OCI-LY7 (cell line): Measurements from ENCODE around the gene LEPROT.

ENCODE experiments used
- EZH2phosphoT487 ChIP-seq: fragments of 200-600 bp; sonication (generic); IDR thresholded peaks from 2 replicates; pipeline ENCODE4 v1.6.1; 2018; ENCODE audit warnings: low read depth, borderline replicate concordance, mild to moderate bottlenecking, mixed run types, antibody characterized with exemption, low read length, moderate library complexity, mixed read lengths
- TF ChIP-seq, protein P1 (sequence below): fragments of 200-600 bp; sonication (generic); conservative IDR thresholded peaks from 2 replicates; pipeline ENCODE4 v1.5.1; 2014; ENCODE audit warnings: mild to moderate bottlenecking, antibody characterized with exemption, low read length, moderate library complexity, mixed read lengths

DNA sequence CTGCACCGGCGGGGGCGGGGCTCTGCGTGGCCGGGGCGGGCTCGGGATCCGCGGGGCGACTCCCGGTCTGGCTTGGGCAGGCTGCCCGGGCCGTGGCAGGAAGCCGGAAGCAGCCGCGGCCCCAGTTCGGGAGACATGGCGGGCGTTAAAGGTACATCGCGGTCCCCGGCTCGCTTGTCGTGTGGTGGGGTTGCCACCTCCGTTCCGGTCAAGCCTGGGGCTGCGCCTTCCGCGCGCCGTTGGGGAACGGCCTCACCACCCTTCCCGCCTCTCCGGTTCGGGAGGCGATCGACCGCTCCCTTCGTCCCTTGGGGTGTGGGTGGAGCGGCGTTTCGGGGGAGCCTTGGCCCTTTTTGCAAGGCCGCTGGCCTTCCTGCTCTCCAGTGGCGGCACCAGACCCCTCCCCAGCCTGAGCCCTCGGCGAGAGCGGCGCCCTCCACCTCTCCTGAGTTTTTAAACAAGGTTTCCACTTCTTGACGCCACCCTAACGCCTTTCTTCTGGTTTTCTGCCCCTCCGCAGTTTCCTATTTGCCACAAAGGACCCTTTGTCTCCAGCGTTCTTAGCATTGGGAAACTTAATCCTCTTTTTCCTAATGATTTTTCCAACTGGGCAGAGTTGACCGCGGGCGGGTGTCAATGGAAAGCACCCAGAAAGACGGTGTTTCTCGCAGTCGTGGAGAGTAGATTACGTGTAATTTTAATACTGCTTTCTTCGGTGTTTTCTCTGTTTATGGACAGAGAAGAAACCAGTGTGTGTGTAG lies at the start of gene LEPROT, which contains the start of gene LEPR:
- TF ChIP-seq, protein P1, sequence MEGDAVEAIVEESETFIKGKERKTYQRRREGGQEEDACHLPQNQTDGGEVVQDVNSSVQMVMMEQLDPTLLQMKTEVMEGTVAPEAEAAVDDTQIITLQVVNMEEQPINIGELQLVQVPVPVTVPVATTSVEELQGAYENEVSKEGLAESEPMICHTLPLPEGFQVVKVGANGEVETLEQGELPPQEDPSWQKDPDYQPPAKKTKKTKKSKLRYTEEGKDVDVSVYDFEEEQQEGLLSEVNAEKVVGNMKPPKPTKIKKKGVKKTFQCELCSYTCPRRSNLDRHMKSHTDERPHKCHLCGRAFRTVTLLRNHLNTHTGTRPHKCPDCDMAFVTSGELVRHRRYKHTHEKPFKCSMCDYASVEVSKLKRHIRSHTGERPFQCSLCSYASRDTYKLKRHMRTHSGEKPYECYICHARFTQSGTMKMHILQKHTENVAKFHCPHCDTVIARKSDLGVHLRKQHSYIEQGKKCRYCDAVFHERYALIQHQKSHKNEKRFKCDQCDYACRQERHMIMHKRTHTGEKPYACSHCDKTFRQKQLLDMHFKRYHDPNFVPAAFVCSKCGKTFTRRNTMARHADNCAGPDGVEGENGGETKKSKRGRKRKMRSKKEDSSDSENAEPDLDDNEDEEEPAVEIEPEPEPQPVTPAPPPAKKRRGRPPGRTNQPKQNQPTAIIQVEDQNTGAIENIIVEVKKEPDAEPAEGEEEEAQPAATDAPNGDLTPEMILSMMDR: no peak
- TF ChIP-seq EZH2phosphoT487: no peak
